Stimulated activated CD4-positive, alpha-beta T cell treated with anti-CD3 and anti-CD28 coated beads, Interleukin-1b, Interleukin-23, amount 100 ng/mL, for 48 hours (primary cell): Measurements from ENCODE around the gene MARK4.

ENCODE experiments used
- DNase-seq: peaks from one replicate; pipeline ENCODE4 v3.0.0-alpha.2; 2020

MARK4 gene

GRCh38 chr19:45344621-45345505 lies 93.8 kb downstream of the MARK4 start:
- DNase-seq = no peak

- DNase-seq = no peak
Measured at GRCh38 chr19:45345506-45345860, 94.4 kb downstream of the MARK4 start.

- no peak for DNase-seq
Measured at GRCh38 chr19:45346449-45346848, 95.4 kb downstream of the MARK4 start.

GRCh38 chr19:45347570-45348366 lies 96.7 kb downstream of the MARK4 start:
- DNase-seq = no peak

- no peak for DNase-seq
Measured at GRCh38 chr19:45348367-45349125, 97.5 kb downstream of the MARK4 start.

- no peak for DNase-seq
Measured at GRCh38 chr19:45349126-45349415, 98.0 kb downstream of the MARK4 start.

- no peak for DNase-seq
Measured at GRCh38 chr19:45349430-45349941, 98.4 kb downstream of the MARK4 start.

GRCh38 chr19:45350477-45351058 lies 99.5 kb downstream of the MARK4 start:
- no peak for DNase-seq

- DNase-seq = no peak
Measured at GRCh38 chr19:45351401-45351952, 100.4 kb downstream of the MARK4 start.

GRCh38 chr19:45352062-45352461 lies 101.0 kb downstream of the MARK4 start:
- DNase-seq = no peak

- DNase-seq = no peak
Measured at GRCh38 chr19:45352471-45352870, 101.4 kb downstream of the MARK4 start.

GRCh38 chr19:45352914-45353796 lies 102.1 kb downstream of the MARK4 start:
- DNase-seq = no peak

- DNase-seq = no peak
Measured at GRCh38 chr19:45354241-45354842, 103.3 kb downstream of the MARK4 start.
